SH-SY5Y (cell line): ENCODE data around the gene CEPT1.

ENCODE experiments used
- GATA2 ChIP-seq: IDR thresholded peaks from 2 replicates; pipeline ENCODE4 v1.6.1; 2011; ENCODE audit warnings: mild to moderate bottlenecking, low read depth, low read length
- GATA3 ChIP-seq: IDR thresholded peaks from 2 replicates; pipeline ENCODE4 v1.6.1; 2011; ENCODE audit warnings: low read depth, mild to moderate bottlenecking, low read length, moderate library complexity

- no peak for TF ChIP-seq GATA2
- no peak for TF ChIP-seq GATA3
These were observed 69.6 kb downstream of the CEPT1 start for GRCh38 chr1:111209622-111210021.
